ENCODE data around the gene PFDN5.

DNA sequence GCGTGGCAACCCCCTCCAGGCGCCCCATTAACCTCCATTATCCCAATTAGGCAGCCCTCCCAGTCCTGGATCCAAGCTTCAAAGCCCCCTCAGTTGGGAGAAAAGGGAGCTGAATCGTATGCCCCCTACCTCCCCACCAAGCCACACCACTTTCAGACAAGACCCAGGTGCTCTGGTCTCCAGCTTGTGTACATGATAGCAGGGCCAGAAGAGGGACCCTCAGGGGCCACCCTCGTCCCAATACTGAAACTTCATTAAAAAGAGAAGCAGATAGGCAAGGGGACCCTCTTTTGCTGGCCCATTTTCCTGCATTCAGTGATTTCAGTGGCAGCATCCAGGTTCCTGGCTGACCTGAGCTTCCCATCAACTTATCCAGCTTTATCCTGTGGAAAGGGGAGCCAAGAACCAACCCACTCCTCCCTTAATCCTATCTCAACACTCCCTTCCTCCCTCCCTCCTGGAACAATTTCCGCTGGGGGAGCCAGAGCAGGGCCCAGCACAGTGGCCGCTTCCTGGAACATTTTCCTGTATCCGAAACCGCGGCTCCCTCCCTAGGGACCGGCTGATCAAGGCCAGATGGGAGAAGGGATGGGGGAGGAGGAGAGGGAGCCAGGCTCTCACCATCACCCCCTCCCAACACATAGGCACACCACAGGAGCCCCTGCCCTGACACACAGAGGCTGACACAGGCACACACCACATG, 50.3 kb downstream of the PFDN5 start:
- TF ChIP-seq BHLHE40 (IDR thresholded peaks at IDR 0.05; ENCODE audit: low read length) (no peak), CHD4 (IDR thresholded peaks at IDR 0.05; ENCODE audit: insufficient read depth, insufficient replicate concordance, low read depth, low read length, poor library complexity, severe bottlenecking) (no peak), PATZ1 (CRISPR knock-in tag; IDR thresholded peaks at IDR 0.05; ENCODE audit: borderline replicate concordance) (no peak), FOXA1 (IDR thresholded peaks at IDR 0.05; ENCODE audit: borderline replicate concordance) (no peak), STAT5A (IDR thresholded peaks at IDR 0.05; ENCODE audit: borderline replicate concordance, low read length) (no peak), SREBF2 (CRISPR knock-in tag; IDR thresholded peaks at IDR 0.05) (no peak)

Measured in K562 (cell line).